Loucy (cell line): ENCODE results near the gene NALCN.

Experiments used
- H2AFZ ChIP-seq: fragments of 200-600 bp; sonication (generic); 2 replicates; pipeline ENCODE4 v1.6.0; 2016; ENCODE audit warnings: antibody characterized with exemption, mild to moderate bottlenecking, low read length, moderate library complexity
- H3F3A ChIP-seq: fragments of 200-600 bp; 2 replicates; pipeline ENCODE4 v1.6.0; 2016; ENCODE audit warnings: antibody characterized with exemption, low read depth, mild to moderate bottlenecking
- H3K27me3 ChIP-seq: fragments of 200-600 bp; sonication (generic); 2 replicates; pipeline ENCODE4 v1.6.1; 2014; ENCODE audit warnings: low read length, mild to moderate bottlenecking; ENCODE audit not compliant: insufficient read depth, poor library complexity, severe bottlenecking
- H3K36me3 ChIP-seq: fragments of 200-600 bp; sonication (generic); 2 replicates; pipeline ENCODE4 v1.6.1; 2016; ENCODE audit warnings: low read length; ENCODE audit not compliant: insufficient read depth
- H3K4me1 ChIP-seq: fragments of 200-600 bp; sonication (generic); 2 replicates; pipeline ENCODE4 v1.5.1; 2014; ENCODE audit warnings: low read length, mild to moderate bottlenecking; ENCODE audit not compliant: insufficient read depth, poor library complexity, severe bottlenecking
- H3K4me2 ChIP-seq: fragments of 200-600 bp; sonication (generic); 2 replicates; pipeline ENCODE4 v1.6.0; 2014; ENCODE audit warnings: antibody characterized with exemption, low read length, low read depth, mild to moderate bottlenecking; ENCODE audit not compliant: poor library complexity, severe bottlenecking
- H3K4me3 ChIP-seq: fragments of 200-600 bp; sonication (generic); 2 replicates; pipeline ENCODE4 v1.5.1; 2014; ENCODE audit warnings: low read length, mild to moderate bottlenecking, mixed read lengths; ENCODE audit not compliant: poor library complexity, severe bottlenecking
- H3K79me2 ChIP-seq: fragments of 200-600 bp; sonication (generic); 2 replicates; pipeline ENCODE4 v1.6.1; 2014; ENCODE audit warnings: low read length; ENCODE audit not compliant: insufficient read depth
- H3K9ac ChIP-seq: fragments of 200-600 bp; sonication (generic); 2 replicates; pipeline ENCODE4 v1.6.0; 2014; ENCODE audit warnings: mild to moderate bottlenecking, low read depth, low read length, moderate library complexity; ENCODE audit not compliant: poor library complexity, severe bottlenecking
- H3K9me2 ChIP-seq: fragments of 200-600 bp; sonication (generic); replicated peaks from 2 replicates; pipeline ENCODE4 v1.6.1; 2016; ENCODE audit warnings: low read depth, low read length, mixed read lengths
- H3K9me3 ChIP-seq: fragments of 200-600 bp; sonication (generic); 2 replicates; pipeline ENCODE4 v1.6.1; 2014; ENCODE audit warnings: mild to moderate bottlenecking, antibody characterized with exemption, low read length, low read depth; ENCODE audit not compliant: insufficient read depth
- H4K20me1 ChIP-seq: fragments of 200-600 bp; sonication (generic); 2 replicates; pipeline ENCODE4 v1.6.0; 2014; ENCODE audit warnings: antibody characterized with exemption, low read length, mild to moderate bottlenecking; ENCODE audit not compliant: insufficient read depth, poor library complexity, severe bottlenecking
- EZH2phosphoT487 ChIP-seq: fragments of 200-600 bp; IDR thresholded peaks from 2 replicates; pipeline ENCODE4 v1.6.1; 2018; ENCODE audit warnings: antibody characterized with exemption, mild to moderate bottlenecking, moderate library complexity, borderline replicate concordance
- TF ChIP-seq, protein P1 (sequence below): fragments of 200-600 bp; sonication (generic); conservative IDR thresholded peaks from 2 replicates; pipeline ENCODE4 v1.5.1; 2014; ENCODE audit warnings: mild to moderate bottlenecking, antibody characterized with exemption, low read length

The NALCN gene

DNA sequence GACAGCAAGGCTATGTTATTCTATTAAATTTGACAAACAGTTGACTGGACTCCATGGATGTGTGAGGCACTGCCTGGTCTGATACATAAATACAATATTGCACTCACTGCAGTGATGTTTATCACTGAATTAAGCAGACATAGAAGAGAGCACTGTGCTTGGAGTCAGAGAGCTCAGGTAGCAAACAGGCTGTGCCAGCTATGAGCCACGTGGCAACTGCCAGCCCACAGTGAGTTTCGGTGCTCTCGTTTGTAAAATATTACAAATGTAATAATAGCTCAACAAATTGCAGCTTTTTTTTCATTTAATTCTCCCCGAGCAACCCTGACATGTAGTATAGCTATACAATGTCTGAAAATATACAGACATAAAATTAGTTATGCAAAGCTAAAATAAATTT is 237.3 kb downstream of the NALCN start:
- Histone ChIP-seq H3K9me2 (no peaks in the 10 kb centered on the region), H3K27me3 (no peaks in the 10 kb centered on the region), H3K4me1 (no peaks in the 10 kb centered on the region), H3K36me3 (no peaks in the 10 kb centered on the region), H3K4me2 (no peak overlapping the region), H2AFZ (no peak overlapping the region), H3K79me2 (no peaks in the 10 kb centered on the region), H3K9ac (no peak overlapping the region), H3K9me3 (no peaks in the 10 kb centered on the region), H3K4me3 (no peak overlapping the region), H3F3A (no peaks in the 10 kb centered on the region), H4K20me1 (no peaks in the 10 kb centered on the region)
- TF ChIP-seq, protein P1, sequence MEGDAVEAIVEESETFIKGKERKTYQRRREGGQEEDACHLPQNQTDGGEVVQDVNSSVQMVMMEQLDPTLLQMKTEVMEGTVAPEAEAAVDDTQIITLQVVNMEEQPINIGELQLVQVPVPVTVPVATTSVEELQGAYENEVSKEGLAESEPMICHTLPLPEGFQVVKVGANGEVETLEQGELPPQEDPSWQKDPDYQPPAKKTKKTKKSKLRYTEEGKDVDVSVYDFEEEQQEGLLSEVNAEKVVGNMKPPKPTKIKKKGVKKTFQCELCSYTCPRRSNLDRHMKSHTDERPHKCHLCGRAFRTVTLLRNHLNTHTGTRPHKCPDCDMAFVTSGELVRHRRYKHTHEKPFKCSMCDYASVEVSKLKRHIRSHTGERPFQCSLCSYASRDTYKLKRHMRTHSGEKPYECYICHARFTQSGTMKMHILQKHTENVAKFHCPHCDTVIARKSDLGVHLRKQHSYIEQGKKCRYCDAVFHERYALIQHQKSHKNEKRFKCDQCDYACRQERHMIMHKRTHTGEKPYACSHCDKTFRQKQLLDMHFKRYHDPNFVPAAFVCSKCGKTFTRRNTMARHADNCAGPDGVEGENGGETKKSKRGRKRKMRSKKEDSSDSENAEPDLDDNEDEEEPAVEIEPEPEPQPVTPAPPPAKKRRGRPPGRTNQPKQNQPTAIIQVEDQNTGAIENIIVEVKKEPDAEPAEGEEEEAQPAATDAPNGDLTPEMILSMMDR = no peak
- no peak for TF ChIP-seq EZH2phosphoT487

DNA sequence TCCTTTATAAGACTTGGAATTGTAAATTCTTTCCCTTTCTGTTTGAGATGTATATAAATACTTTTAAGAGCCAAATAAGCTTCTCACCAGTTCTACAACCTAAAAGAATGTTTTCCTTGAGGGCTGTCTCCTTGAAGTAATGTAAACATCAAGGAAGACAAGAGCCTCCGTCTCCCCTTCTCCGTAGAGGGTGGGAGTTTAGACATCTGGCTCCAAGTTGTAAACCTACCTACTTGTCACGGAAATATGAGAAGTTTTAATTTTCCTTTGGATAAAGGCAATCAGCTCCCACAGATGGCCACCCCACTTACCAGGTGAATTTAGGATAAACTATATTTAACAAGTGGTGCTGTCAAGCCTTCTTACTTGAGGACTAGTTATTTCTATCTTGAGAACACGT is 237.9 kb downstream of the NALCN start:
- no peak overlapping the region for H3K4me2 ChIP-seq
- no peaks in the 10 kb centered on the region for H3K4me1 ChIP-seq
- H2AFZ ChIP-seq = no peak overlapping the region
- H3K79me2 ChIP-seq = no peaks in the 10 kb centered on the region
- H3K9me3 ChIP-seq = no peaks in the 10 kb centered on the region
- no peaks in the 10 kb centered on the region for H3K9me2 ChIP-seq
- no peak overlapping the region for H3K9ac ChIP-seq
- no peaks in the 10 kb centered on the region for H3K36me3 ChIP-seq
- TF ChIP-seq, protein P1 = no peak
- TF ChIP-seq EZH2phosphoT487 = no peak
- no peaks in the 10 kb centered on the region for H3F3A ChIP-seq
- H3K27me3 ChIP-seq = no peaks in the 10 kb centered on the region
- no peaks in the 10 kb centered on the region for H4K20me1 ChIP-seq
- no peak overlapping the region for H3K4me3 ChIP-seq

DNA sequence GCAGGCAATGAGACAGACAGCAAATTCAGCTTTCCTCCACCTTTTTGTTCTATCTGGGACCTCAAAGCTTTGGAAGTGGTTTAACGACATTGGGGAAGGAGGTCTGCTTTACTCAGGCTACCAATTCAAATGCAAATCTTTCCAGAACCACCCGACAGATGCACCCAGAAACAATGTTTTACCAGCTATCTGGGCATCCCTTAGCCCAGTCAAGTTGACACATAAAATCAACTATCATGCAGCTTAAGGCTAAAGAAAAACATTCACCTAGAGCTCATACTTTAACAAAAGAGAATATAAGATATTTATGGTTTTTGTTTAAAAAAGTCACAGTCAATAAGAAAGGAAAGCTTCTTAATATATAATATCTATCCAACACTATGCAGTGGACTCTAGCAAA is 246.0 kb downstream of the NALCN start:
- no peak overlapping the region for H3K4me3 ChIP-seq
- no peaks in the 10 kb centered on the region for H3K36me3 ChIP-seq
- no peaks in the 10 kb centered on the region for H4K20me1 ChIP-seq
- no peaks in the 10 kb centered on the region for H3K79me2 ChIP-seq
- H3K9me3 ChIP-seq = peaks cover 2% of the 10 kb centered on the region; the same call in 1 of the 2 replicates
- no peak overlapping the region for H2AFZ ChIP-seq
- H3K4me2 ChIP-seq = no peak overlapping the region
- no peak for TF ChIP-seq EZH2phosphoT487
- TF ChIP-seq, protein P1 = no peak
- no peaks in the 10 kb centered on the region for H3K9me2 ChIP-seq
- H3K9ac ChIP-seq = no peak overlapping the region
- H3F3A ChIP-seq = no peaks in the 10 kb centered on the region
- no peaks in the 10 kb centered on the region for H3K4me1 ChIP-seq
- no peaks in the 10 kb centered on the region for H3K27me3 ChIP-seq
